Measurements from ENCODE around the gene RPL27. TPM values are rescaled to one million over a fixed set of nuclear protein-coding genes. Genes with fewer than 3 reads are reported as not detected.

Gene RPL27
- total RNA-seq, 2 donors from 2014 or later: 571 to 1,082 TPM

- H3K27me3 ChIP-seq (replicated peaks; ENCODE audit: insufficient read depth): no peaks in the 10 kb centered on the region
- DNase-seq (ENCODE audit: low spot score): no peak
- H3K4me1 ChIP-seq (replicated peaks): peaks cover 5% of the 10 kb centered on the region
- H3K27ac ChIP-seq: peak overlapping the region; percentile 5 to 27
- no peak for TF ChIP-seq POLR2A (IDR thresholded peaks at IDR 0.05)
- TF ChIP-seq POLR2AphosphoS5 (IDR thresholded peaks at IDR 0.05): no peak
- TF ChIP-seq CTCF (IDR thresholded peaks at IDR 0.05): no peak
- no CpG with 5 or more reads among the region's 7 CpGs for WGBS
- H3K4me3 ChIP-seq: no peak overlapping the region
- no peaks in the 10 kb centered on the region for H3K9me3 ChIP-seq
- peaks cover 0 to 3% of the 10 kb centered on the region in 2 donors for H3K36me3 ChIP-seq
- intact Hi-C loops (cut with DNase I): no loop called here
These were observed 18.0 kb downstream of the RPL27 start for GRCh38 chr17:43016216-43016615.

DNA sequence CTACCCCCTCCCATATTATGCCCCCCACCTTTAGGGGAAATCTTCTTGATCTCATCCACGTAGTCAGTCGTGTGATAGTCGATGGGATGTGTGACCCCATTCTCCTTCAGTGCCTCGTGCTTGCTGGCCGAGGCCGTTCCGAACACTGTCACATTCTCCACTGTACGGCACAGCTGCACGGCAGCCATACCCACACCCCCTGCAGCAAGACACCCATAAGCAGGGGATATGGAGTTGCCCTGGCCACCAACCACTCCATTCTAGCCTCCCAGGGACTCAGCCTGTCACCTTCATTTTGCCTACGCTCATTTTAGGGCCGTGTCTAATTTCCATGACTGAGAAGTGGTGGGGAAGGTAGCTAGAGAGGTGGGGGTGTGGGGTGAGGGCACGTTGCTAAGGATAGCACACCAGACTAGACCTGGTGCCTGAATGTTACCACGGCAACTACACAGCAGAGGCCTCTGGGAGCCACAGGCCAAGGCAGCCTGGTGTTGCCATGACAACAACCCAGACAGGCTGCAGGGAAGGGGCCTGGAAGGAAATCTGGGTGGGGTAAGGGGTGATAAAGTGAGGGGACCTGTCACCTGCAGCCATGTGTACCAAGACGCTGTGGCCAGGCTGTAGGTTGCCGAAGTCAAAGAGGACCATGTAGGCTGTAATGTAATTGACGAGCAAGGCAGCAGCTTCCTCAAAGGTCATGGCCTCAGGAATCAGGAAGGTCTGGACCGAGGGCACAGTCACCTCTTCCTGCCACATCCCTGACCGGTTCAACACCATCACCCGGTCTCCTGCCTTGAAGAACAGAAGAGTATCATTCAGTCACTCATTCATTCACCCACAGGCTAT lies 20.0 kb downstream of the RPL27 start:
- intact Hi-C loops (cut with DNase I): no loop called here
- TF ChIP-seq CTCF (IDR thresholded peaks at IDR 0.05): no peak
- TF ChIP-seq POLR2AphosphoS5 (IDR thresholded peaks at IDR 0.05): no peak
- TF ChIP-seq POLR2A (IDR thresholded peaks at IDR 0.05): no peak
- no peaks in the 10 kb centered on the region for H3K36me3 ChIP-seq
- DNase-seq (ENCODE audit: low spot score): no peak
- H3K9me3 ChIP-seq: no peaks in the 10 kb centered on the region
- no peaks in the 10 kb centered on the region for H3K27me3 ChIP-seq (replicated peaks; ENCODE audit: insufficient read depth)
- peaks cover 5% of the 10 kb centered on the region for H3K4me1 ChIP-seq (replicated peaks)
- H3K27ac ChIP-seq: no peak overlapping the region
- no peak overlapping the region for H3K4me3 ChIP-seq
- 67% methylated on average over 19 of the region's 19 CpGs for WGBS

- Histone ChIP-seq H3K9me3 (no peaks in the 10 kb centered on the region), H3K4me1 (replicated peaks) (peaks cover 5% of the 10 kb centered on the region), H3K27ac (no peak overlapping the region), H3K36me3 (no peaks in the 10 kb centered on the region), H3K4me3 (no peak overlapping the region), H3K27me3 (replicated peaks; ENCODE audit: insufficient read depth) (no peaks in the 10 kb centered on the region)
- intact Hi-C loops (cut with DNase I): no loop called here
- WGBS: 61% methylated on average over 4 of the region's 4 CpGs
- no peak for DNase-seq (ENCODE audit: low spot score)
- TF ChIP-seq CTCF (IDR thresholded peaks at IDR 0.05) (no peak), POLR2AphosphoS5 (IDR thresholded peaks at IDR 0.05) (no peak), POLR2A (IDR thresholded peaks at IDR 0.05) (no peak)
These were observed 20.7 kb downstream of the RPL27 start for GRCh38 chr17:43018932-43019331.

DNA sequence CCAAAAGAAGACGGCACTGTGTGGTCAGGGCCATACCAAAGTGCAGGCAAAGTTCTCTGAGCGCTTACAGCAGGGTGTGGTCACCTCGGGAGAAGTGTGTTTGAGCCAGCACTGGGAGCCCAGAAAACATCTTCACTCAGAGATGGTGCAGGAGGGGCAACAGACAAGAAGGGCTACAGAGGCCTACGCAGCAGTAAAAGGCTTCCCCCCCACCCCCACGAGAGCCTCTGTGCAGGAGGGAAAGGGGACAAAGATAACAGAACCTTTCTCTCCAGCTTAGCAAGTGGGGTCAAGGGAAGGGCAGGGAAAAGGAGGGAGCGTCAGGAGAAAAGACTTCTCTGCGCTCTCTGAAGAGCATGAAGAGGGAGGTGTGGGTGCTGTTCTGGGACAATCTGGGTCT lies 21.2 kb downstream of the RPL27 start:
- intact Hi-C loops (cut with DNase I): no loop called here
- Histone ChIP-seq H3K27ac (peak overlapping the region; percentile 2 to 26), H3K9me3 (no peaks in the 10 kb centered on the region), H3K27me3 (replicated peaks; ENCODE audit: insufficient read depth) (no peaks in the 10 kb centered on the region), H3K36me3 (no peaks in the 10 kb centered on the region), H3K4me3 (no peak overlapping the region), H3K4me1 (replicated peaks) (peaks cover 5% of the 10 kb centered on the region)
- DNase-seq (ENCODE audit: low spot score): no peak
- 57% methylated on average over 7 of the region's 7 CpGs for WGBS
- TF ChIP-seq POLR2AphosphoS5 (IDR thresholded peaks at IDR 0.05) (no peak), POLR2A (IDR thresholded peaks at IDR 0.05) (no peak), CTCF (IDR thresholded peaks at IDR 0.05) (no peak)
